Suprapubic skin (tissue), 4 donors: ENCODE data around the gene TPRG1L. TPM values are rescaled to one million over a fixed set of nuclear protein-coding genes. Genes with fewer than 3 reads are reported as not detected.

ENCODE experiments used
- DNase-seq, 2 donors: peaks; one replicate each; pipeline ENCODE4 v3.0.0-alpha.2; 2019; ENCODE audit warnings: low spot score in 2 of 2
- H3K27ac ChIP-seq: fragments of 200-600 bp; sonication (generic); one replicate; pipeline ENCODE4 v1.5.1; 2019
- H3K27me3 ChIP-seq: fragments of 200-600 bp; sonication (generic); one replicate; pipeline ENCODE4 v1.5.1; 2019
- H3K36me3 ChIP-seq: fragments of 200-600 bp; sonication (generic); one replicate; pipeline ENCODE4 v1.5.1; 2019
- H3K4me1 ChIP-seq: fragments of 200-600 bp; sonication (generic); one replicate; pipeline ENCODE4 v1.5.1; 2019
- H3K4me3 ChIP-seq: fragments of 200-600 bp; sonication (generic); one replicate; pipeline ENCODE4 v1.5.1; 2019; ENCODE audit warnings: mild to moderate bottlenecking
- H3K9me3 ChIP-seq: fragments of 200-600 bp; sonication (generic); one replicate; pipeline ENCODE4 v1.5.1; 2019
- CTCF ChIP-seq, 2 donors: fragments of 200-600 bp in 1 of 2; fragments of 450-650 bp in 1 of 2; sonication (generic) in 1 of 2; IDR thresholded peaks; one replicate each; pipeline ENCODE4 v1.5.1; 2016 to 2019; ENCODE audit warnings: antibody characterized with exemption in 2 of 2, mild to moderate bottlenecking in 1 of 2, moderate library complexity in 1 of 2
- EP300 ChIP-seq: sonication (generic); formaldehyde crosslinking; IDR thresholded peaks from one replicate; pipeline ENCODE4 v1.6.1; 2017; ENCODE audit warnings: antibody characterized with exemption
- POLR2A ChIP-seq, 2 donors: fragments of 450-650 bp; IDR thresholded peaks; one replicate each; pipeline ENCODE4 v1.6.1; 2017; ENCODE audit warnings: antibody characterized with exemption in 2 of 2, mild to moderate bottlenecking in 2 of 2, moderate library complexity in 2 of 2
- POLR2AphosphoS5 ChIP-seq, 3 donors: sonication (generic); formaldehyde crosslinking; IDR thresholded peaks; one replicate each; pipeline ENCODE4 v1.6.1; 2017; ENCODE audit warnings: antibody characterized with exemption in 3 of 3
- WGBS: methylation state at CpG from one replicate; pipeline ENCODE4 v1.1.5; 2018; 5-methylcytosine and 5-hydroxymethylcytosine counted together
- total RNA-seq, 4 donors: library from RNA; depleted of rRNA; stranded (reverse); fragments of >200 nt; gene quantifications; one replicate each; pipeline ENCODE4 v1.1.0, GENCODE V29; 2016

The TPRG1L gene
- total RNA-seq, 4 donors from 2014 or later, result 36.9 to 52.6 (median 44.8) TPM

- H3K27ac ChIP-seq, result no peak overlapping the region
- H3K4me3 ChIP-seq, result peak overlapping the region; percentile 75
- 3% methylated on average over 19 of the region's 83 CpGs for WGBS
- TF ChIP-seq CTCF (IDR thresholded peaks at IDR 0.05), result no peak
- TF ChIP-seq EP300, result no peak
- TF ChIP-seq POLR2A (IDR thresholded peaks at IDR 0.05), result no peak
- TF ChIP-seq POLR2AphosphoS5 (IDR thresholded peaks at IDR 0.05), result no peak
- H3K4me1 ChIP-seq, result peaks cover 43% of the 10 kb centered on the region
- DNase-seq, result peak in 1 of 2 donors; percentile 64
- H3K9me3 ChIP-seq, result no peaks in the 10 kb centered on the region
- peaks cover 10% of the 10 kb centered on the region for H3K36me3 ChIP-seq
- peaks cover 61% of the 10 kb centered on the region for H3K27me3 ChIP-seq
These were observed 26.5 kb downstream of the TPRG1L start for GRCh38 chr1:3651026-3651929.

- DNase-seq, result peak in 1 of 2 donors; percentile 54
- Histone ChIP-seq H3K4me3 (peak within 1 kb of the TSS; percentile 50), H3K27ac (no peak within 1 kb of the TSS), H3K36me3 (peaks cover 4% of the 10 kb centered on the region), H3K4me1 (peaks cover 43% of the 10 kb centered on the region), H3K9me3 (no peaks in the 10 kb centered on the region), H3K27me3 (peaks cover 69% of the 10 kb centered on the region)
- WGBS, result 0% methylated on average over 2 of the region's 80 CpGs
- TF ChIP-seq POLR2A (IDR thresholded peaks at IDR 0.05), result no peak
- no peak for TF ChIP-seq CTCF (IDR thresholded peaks at IDR 0.05)
- TF ChIP-seq EP300, result no peak
- no peak for TF ChIP-seq POLR2AphosphoS5 (IDR thresholded peaks at IDR 0.05)
These were observed 27.2 kb downstream of the TPRG1L start, which contains the start of gene TP73 for GRCh38 chr1:3651930-3652547. Gene TP73, plus strand, starts transcription at chr1:3652516. Its CDS starts 29,850 bp downstream, at chr1:3682366.

GRCh38 chr1:3652548-3653285 is 27.9 kb downstream of the TPRG1L start:
- peak in 1 of 2 donors; percentile 54 for DNase-seq
- no CpG with 5 or more reads among the region's 68 CpGs for WGBS
- TF ChIP-seq CTCF (IDR thresholded peaks at IDR 0.05) (no peak), POLR2AphosphoS5 (IDR thresholded peaks at IDR 0.05) (no peak), POLR2A (IDR thresholded peaks at IDR 0.05) (no peak), EP300 (no peak)
- Histone ChIP-seq H3K9me3 (no peaks in the 10 kb centered on the region), H3K27ac (no peak overlapping the region), H3K36me3 (no peaks in the 10 kb centered on the region), H3K4me1 (peaks cover 43% of the 10 kb centered on the region), H3K27me3 (peaks cover 76% of the 10 kb centered on the region), H3K4me3 (peak overlapping the region; percentile 50)

- no peak overlapping the region for H3K4me3 ChIP-seq
- DNase-seq, result no peak
- H3K27ac ChIP-seq, result no peak overlapping the region
- peaks cover 81% of the 10 kb centered on the region for H3K27me3 ChIP-seq
- no peaks in the 10 kb centered on the region for H3K9me3 ChIP-seq
- no peaks in the 10 kb centered on the region for H3K36me3 ChIP-seq
- 79% methylated on average over 4 of the region's 10 CpGs for WGBS
- TF ChIP-seq POLR2AphosphoS5 (IDR thresholded peaks at IDR 0.05) (no peak), EP300 (no peak)
- peaks cover 43% of the 10 kb centered on the region for H3K4me1 ChIP-seq
These were observed 28.4 kb downstream of the TPRG1L start for GRCh38 chr1:3653286-3653618.

GRCh38 chr1:3654549-3655281 is 29.9 kb downstream of the TPRG1L start:
- H3K36me3 ChIP-seq, result no peaks in the 10 kb centered on the region
- WGBS, result 78% methylated on average over 18 of the region's 22 CpGs
- DNase-seq, result peak in 1 of 2 donors; percentile 25
- peaks cover 31% of the 10 kb centered on the region for H3K4me1 ChIP-seq
- peaks cover 87% of the 10 kb centered on the region for H3K27me3 ChIP-seq
- no peak overlapping the region for H3K4me3 ChIP-seq
- H3K9me3 ChIP-seq, result no peaks in the 10 kb centered on the region
- TF ChIP-seq POLR2A (IDR thresholded peaks at IDR 0.05) (no peak), EP300 (no peak), POLR2AphosphoS5 (IDR thresholded peaks at IDR 0.05) (no peak), CTCF (IDR thresholded peaks at IDR 0.05) (no peak)
- no peak overlapping the region for H3K27ac ChIP-seq
